SHP77 treated with DMSO at 0.1 percent for 48 hours (cell line): ENCODE measurements around the gene SKIDA1.
"Not testable (repeated sequence)": the region's sequence is repeated elsewhere in the genome, so short reads cannot be mapped to it uniquely, and the experiment has no call there.

Source experiments
- DNase-seq: peaks from one replicate; lab custom pipeline; 2025; lab: John Stamatoyannopoulos, UW

SKIDA1 gene

DNA sequence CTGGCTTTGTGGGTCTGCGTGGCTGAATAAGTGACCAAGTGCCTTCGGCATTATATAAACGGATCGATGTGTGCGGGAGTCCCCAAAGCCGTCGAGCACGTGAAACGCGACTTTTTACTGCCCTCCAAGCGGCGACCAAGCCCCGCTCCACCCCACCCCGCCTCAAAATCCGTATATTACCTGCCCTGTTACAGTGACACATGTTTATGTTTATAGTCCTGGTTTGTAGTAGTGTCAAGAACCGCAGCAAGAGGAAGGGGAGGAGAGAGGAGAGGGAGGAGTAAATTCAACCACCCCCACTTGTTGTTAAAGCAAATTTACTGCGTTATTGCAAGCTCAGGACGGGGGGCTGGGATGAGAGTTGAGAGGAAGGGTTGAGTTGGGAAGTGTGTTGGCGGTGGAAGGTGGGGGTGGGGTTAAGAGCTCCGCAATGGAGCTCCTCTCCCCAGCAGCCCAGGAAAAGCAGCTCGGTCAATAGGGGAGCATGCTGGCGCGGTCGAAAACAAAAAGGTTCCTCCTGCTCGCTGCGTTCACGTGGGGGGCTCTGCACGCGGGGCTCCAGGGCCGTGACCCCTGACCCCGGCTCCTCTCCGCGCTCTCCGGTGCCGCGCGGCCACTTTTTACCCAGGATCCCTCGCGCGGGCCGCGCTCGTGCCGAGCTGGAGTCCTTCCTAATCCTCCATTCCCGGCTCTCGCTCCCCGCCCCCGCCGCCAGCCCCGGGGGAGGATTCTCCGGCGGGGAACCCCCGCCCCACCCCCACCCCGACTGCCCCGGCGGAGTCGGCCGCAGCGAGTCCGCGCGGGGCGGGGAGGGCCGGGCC is at the start of gene SKIDA1:
Gene SKIDA1, minus strand, starts transcription at position 316 of the 821 bp plus-strand sequence. CDS start 7,860 bp downstream, outside the sequence.
- DNase-seq, result peak; percentile 88

DNA sequence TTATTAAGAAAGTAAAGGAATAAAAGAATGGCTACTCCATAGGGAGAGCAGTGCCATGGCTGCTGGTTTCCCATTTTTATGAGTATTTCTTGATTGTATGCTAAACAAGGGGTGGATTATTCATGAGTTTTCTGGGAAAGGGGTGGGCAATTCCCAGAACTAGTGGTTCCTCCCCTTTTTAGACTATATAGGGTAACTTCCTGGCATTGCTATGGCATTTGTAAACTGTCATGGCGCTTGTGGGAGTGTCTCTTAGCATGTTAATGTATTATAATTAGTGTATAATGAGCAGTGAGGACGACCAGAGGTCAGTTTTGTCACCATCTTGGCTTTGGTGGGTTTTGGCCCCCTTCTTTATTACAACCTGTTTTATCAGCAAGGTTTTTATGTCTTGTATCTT is 49.0 kb upstream of the SKIDA1 start:
- not testable (repeated sequence) for DNase-seq

DNA sequence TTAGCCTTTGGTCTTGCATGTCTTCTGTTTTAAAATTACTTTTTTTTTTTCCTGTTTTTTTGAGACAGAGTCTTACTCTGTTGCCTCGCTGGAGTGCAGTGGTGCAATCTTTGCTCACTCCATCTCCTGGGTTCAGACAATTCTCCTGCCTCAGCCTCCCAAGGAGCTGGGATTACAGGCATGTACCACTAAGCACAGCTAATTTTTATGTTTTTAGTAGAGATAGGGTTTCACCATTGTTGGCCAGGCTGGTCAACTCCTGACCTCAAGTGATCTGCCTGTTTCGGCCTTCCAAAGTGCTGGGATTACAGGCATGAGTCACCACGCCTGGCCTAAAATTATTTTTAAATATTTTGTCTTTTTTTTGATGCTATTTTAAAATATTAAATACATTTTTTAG is 47.1 kb upstream of the SKIDA1 start:
- DNase-seq, result no peak

DNA sequence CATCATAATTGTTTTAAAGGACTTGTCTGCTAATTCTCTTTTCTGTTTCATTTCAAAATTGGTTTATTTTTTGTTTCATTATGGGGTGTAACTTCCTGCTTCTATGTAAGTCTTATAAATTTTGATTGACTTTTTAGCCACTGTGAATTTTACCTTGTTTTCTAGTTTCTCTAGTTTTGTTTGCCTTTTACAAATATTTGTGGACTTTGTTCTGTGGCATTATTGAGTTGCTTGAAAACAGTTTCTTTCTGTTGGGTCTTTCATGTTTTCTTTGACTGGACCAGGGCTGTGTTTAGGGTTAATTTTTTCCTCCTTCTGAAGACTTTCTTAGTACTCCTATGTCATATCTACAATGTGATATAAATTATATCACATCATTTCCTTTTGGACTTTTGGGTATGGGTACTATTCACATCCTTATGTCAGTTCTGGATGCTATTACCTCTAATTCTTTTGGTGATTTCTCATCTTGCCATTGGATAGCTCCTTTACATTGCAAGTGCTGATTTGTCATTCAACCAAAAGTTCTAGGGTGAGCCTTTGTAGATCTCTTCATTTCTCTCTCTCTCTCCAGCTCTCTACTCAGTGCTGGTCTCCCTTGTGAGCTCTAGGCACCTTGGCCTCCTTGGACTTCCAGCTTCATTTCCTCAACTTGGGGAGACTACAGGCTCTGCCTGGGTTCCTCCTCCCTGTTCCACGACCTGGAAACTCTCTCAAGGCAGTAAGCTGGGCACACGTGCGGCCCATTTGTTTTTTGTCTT is 45.5 kb upstream of the SKIDA1 start:
- no peak for DNase-seq

DNA sequence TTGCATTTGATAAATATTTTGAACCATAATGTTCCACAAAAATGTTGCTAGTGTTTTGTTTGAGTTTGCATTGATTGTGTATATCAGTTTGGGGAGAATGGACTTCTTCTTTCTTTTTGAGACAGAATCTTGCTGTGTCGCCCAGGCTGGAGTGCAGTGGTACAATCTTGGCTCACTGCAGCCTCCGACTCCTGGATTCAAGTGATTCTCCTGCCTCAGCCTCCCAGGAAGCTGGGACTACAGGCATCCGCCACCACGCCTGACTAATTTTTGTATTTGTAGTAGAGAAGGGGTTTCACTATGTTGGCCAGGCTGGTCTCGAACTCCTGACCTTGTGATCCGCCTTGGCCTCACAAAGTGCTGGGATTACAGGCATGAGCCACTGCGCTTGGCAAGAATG is 33.5 kb upstream of the SKIDA1 start:
- not testable (repeated sequence) for DNase-seq

DNA sequence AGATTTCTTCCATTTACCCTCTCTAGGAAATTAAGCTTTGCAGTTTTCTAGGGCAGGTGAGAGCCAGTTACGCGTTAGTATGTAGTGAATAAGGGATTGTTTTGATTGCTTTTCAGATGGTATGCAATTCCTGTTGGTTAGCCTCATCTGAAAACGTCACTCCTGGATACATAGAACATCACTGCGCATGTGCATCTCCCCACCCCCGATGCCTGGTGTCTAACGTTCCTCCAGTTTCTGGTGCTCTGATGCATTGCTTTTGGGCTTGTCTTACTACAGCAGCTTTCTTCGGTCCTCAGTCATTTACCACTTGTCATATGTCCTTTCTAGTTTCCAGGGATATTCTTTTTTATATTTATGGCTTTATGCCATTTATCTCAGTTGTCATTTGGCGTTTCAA is 31.0 kb upstream of the SKIDA1 start:
- no peak for DNase-seq

DNA sequence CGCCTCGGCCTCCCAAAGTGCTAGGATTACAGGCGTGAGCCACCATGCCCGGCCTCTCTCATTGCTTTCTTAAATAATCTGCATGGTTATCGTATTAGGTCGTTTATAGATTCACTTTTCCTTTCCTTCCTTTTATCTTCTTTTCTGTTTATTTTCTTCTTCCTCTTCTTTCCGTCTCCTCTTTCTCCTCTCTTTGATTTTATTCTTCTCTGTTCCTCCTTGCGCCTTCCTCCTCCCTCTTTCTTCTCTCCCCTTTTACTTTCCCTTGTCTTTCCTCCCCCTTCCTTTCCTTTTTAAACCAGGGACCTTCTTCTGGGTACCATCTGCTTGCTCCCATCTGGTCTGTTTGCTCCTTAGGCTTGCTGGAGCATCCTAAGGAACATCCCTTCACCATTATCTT is 27.2 kb upstream of the SKIDA1 start:
- no peak for DNase-seq

DNA sequence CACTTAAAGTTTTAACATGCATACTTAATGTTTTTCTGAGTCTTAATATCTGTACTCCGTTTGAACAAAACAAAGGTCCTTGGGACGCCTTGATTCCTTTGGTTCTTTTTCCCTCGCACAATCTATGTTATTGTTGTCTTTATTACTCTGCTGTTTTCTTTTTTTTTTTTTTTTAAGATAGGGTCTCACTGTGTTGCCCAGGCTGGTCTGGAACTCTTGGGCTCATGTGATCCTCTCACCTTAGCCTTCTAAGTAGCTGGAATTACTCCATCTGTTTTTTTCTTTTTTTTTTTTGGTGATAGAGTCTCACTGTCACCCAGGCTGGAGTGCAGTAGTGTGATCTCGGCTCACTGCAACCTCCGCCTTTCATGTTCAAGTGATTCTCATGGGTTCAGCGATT is 21.8 kb upstream of the SKIDA1 start:
- no peak for DNase-seq

DNA sequence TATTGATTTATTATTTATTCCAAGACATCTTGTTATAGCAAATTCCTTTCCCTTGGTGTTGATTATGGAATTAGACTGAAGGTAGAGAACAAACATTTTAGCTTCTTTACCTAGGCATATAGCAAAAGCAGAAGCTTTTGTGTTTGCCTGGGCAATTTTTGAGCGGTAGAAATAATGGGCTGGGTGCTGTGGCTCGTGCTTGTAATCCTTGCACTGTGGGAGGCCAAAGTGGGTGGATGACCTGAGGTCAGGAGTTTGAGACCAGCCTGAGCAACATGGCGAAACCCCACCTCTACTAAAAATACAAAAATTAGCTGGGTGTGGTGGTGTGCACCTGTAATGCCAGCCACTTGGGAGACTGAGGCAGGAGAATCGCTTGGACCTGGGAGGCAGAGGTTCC is 15.2 kb upstream of the SKIDA1 start:
- DNase-seq, result not testable (repeated sequence)

DNA sequence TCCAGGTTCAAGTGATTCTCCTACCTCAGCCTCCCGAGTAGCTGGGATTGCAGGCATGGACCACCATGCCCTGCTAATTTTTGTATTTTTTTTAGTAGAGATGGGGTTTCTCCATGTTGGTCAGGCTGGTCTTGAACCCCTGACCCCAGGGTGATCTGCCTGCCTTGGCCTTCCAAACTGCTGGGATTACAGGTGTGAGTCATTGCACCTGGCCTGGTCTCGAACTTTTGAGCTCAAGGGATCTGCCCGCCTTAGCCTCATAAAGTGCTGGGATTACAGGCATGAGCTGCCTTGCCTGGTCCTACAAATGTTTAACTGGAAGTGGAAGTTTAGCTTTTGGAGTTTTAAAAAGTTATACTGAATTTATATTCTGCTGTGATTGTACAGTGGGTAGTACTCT is 11.4 kb upstream of the SKIDA1 start:
- DNase-seq, result no peak

DNA sequence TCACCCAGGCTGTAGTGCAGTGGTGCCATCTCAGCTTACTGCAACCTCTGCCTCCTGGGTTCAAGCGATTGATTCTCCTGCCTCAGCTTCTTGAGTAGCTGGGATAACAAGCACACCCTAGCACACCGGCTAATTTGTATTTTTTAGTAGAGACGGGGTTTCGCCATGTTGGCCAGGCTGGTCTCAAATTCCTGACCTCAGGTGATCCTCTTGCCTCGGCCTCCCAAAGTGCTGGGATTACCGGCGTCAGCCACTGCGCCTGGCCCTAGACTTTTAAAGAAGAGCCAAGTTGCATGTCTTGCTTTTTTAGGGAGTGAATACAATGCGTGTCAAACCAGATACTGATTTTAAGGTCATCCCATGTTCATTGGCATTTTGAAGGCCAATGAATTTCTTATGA is 10.5 kb upstream of the SKIDA1 start:
- DNase-seq, result not testable (repeated sequence)

DNA sequence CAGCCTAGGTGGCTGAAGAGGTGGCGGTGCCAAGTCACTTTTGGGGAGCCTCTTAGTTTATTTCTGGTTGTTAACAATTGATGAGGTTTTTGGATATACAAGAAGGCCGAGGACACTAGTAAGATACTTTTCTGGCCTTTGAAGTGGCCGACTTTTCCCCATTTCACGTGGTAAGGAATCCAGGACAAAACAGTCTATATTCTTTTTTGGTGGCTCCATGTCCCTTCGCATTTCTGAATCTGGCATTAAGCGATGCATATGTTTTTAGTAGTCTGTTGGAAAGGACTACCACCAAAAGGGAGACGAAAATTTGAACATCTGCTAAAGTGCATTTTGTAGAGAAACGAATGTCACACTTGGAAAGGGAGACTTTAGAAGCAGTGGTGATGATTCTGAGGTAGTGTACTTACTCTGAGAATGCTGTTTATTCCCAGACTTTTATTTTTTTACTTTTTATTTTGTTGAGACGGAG is 10.0 kb upstream of the SKIDA1 start:
- DNase-seq, result no peak

DNA sequence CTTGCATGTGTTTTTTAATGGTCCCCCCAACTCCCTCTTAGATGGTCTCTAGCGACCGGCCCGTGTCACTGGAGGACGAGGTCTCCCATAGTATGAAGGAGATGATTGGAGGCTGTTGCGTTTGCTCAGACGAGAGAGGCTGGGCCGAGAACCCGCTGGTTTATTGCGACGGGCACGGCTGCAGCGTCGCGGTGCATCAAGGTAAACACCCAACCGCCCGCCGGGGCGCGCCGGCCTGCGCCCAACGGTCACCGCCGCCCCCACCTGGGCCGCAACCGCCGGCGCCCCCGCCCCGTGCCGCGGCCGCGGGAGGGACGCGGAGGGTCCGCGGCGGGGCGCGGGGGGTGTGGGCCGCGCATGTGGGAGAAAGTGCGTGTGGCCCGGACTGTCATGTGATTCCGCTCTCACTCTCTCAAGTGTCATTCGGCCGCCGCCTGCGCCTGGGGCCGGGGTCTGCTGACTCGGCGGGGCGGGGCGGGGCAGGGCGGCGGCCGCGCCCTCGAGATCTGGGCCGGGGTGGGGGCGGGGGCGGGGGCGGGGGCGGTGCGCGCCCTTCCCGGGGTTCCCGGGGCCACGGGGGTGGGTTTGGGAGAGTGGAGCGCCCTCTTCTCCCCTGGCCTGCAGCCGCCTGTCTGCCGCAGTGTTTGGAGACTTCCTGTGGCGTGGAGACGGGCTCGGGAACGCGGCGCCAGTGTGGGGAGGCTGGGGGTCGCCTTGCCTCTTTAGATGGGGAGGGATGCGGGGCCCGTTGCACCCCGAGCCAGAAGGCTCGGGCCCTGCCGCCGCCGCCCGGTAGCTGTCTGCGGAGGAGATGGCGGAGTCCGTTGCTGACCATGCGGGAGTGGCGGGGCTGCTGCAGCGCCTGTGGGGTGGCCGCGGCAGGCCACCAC is 9.4 kb upstream of the SKIDA1 start:
- DNase-seq, result peak; percentile 15

DNA sequence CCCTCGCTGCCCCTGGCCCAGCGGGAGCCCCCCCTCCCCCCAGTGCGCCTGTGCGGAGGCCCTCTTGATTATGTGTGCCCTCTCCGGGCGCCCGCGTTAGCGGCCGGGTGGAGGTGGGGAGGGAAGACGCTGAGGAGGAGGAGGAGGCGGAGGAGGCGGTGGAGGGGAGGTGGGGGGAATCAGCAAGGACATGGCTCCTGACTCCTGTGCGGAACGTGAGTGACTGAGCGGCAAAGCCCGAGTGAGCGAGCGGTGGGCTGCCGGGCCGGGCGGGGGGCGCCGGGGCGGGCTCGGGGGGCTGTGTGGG is 8.8 kb upstream of the SKIDA1 start:
- DNase-seq, result no peak

DNA sequence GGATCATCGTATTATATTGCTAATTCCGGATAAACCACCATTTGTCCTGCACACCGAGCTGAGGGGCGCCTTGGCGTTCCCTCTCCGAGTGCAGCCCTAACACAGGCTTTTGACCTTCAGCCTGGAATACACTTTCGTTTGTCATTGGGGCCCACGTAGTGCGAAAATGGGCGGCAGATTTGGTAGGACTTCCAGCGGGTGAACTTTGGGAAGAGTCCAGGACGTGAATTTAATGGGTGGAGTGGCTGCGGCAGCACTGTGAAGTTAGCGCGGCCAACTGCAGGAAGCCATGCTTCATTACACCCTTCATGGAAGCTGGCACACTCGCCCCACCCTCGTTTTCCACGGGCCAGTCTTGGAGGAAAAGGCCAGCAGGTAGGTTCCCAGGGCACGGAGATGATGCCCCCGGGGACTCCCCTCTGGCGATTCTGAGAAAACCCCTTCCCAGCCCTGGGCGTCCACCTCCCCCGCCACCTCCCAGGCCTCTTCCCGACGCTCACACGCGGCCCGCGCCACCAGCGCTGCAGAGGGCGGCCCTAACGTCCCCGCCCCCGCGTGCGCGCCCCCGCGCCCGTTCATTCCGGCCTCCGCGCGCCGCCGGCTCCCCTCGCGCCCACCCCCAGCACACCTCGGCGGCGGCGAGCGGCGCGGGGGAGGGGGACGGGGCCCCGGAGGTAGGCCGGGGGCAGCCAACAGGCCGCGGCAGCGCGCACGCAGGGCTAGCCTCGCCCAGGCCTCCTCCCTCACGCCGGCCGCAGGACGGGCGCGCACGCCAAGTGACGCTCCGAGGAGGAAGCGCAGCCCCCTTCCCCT is 8.2 kb upstream of the SKIDA1 start, which contains the start of gene MLLT10:
Gene MLLT10, plus strand, starts transcription at position 766 of the 813 bp plus-strand sequence. CDS start 413 bp downstream, outside the sequence.
- peak; percentile 85 for DNase-seq

DNA sequence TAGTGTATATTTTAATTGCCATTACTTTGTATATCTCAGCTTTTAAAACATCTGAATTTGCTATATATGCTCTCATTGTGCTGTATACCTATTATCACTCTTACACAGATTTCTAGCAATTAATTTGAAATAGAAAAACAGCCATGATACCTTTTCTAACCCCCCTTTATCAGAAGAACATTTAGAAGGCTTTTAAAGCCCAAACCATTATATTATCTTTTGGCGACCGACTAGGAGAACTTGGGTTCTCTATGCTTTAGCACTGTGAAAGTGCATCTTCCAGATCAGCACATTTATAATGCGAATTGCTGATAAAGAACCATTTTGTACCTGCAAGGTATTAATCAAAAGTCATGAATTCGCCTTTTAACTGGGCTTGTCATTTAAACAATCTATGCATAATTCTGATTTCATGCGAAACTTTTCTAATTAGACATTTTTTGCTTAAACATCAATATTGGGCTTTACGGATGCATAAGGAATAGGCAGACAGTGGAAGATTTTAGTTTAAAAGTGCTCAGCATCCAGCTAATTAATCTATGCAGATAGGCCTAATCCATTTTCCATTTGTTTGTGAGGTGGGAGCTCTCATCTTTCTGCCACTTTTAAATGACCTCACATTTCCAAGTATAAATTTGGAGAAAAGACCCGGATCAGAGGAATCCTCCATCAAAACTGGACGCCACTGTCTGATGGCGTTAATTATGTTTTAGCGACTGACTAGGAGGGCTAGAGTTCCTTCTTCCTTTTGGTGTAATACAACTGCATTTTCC is 7.4 kb upstream of the SKIDA1 start:
- no peak for DNase-seq

DNA sequence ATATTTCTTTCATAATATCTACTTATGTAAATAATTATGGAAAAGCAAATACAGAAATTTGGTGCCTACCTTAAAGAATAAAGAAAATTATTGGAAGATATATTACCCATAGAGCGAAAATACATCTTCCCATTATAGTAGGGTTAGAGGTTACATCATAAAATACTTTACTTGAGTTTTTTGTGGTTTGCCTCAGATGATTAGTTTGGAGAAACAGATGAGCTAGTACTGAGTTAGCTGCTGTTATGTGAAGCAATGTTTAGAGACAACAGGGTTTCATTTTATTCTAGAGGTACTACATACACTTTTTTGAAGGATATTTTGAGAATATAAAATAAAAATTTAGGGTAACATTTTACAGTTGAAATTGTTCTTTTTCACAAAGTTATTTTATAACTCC is 5.7 kb upstream of the SKIDA1 start:
- DNase-seq, result no peak

DNA sequence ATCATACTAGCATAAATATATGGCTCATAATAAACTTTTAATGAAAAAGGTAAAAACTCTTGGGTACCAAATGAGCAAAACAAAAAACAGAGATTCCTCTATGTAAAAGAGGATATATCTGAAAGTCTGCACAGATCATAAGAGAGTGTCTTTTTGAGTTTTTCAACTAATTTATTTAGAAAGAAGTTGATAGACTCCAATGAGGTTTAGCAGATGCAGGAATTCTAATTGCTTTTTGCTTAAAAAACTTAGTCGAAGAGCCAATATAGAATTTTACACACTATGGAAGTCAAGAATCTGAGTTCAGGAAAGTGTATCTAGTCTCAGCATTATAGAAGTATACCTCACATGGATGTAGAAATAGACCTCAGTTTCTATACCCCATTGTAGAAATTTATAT is 5.2 kb upstream of the SKIDA1 start:
- no peak for DNase-seq

DNA sequence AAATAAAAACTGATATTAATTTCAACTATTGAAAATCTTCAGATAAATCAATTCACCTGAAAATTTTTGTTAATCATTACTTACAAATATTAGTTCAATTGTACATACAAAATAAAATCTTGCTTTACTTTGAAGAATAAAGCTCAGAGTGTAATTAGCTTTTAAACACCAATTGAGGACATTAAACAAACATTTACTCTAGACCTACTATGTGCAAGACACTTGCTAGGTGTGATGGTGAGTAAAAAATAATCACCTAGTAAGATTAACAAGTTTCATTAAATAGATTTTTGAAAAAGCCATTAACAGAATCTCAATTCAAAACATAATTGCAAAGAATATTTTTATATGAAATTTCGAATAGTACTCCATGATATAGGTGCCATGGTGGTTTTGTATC is 4.7 kb upstream of the SKIDA1 start:
- no peak for DNase-seq

DNA sequence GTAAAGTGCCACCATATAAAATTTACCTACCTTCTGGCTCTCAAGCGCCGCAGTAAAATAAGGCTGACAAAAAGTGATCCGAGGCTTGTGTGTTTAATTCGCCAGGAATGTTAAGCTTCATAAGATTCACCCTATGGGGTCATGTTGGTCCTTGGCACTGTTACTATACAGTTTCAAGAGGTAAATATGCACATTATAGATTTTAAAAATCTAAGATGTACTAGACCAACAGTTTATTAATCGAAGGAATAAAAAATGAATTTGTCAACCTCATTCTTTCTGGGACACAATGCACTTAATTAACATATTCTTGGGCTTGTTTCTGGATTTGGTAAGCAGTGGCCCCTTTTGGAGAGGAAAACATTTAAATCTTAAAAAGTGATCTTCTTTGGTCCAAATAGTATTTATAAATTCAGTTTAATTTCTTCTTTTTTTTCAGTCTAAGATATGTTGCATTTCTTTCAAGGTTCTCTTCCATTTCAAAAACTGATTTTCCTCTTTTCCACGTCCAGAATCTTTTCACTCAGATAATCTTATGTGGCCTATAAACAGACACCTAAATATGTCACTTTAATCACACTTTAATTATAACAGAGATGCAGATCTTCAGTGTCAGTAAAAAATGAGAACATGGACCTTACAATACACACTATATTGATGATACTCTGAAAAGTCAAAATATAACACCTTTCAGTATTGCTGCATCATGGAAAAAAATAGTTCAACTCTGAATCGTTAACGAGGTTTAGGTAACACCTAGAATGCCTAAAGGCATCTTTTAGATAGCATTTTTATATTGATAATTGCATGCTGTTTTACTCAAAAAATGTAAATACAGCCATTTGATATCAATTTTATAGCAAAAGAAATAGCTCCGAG is 3.8 kb upstream of the SKIDA1 start:
- no peak for DNase-seq
